Measurements from ENCODE around the gene CIP2A. TPM values are rescaled to one million over a fixed set of nuclear protein-coding genes. Genes with fewer than 3 reads are reported as not detected.

The CIP2A gene
- total RNA-seq, 2 experiments from 2014 or later: 50.1 to 50.9 TPM

DNA sequence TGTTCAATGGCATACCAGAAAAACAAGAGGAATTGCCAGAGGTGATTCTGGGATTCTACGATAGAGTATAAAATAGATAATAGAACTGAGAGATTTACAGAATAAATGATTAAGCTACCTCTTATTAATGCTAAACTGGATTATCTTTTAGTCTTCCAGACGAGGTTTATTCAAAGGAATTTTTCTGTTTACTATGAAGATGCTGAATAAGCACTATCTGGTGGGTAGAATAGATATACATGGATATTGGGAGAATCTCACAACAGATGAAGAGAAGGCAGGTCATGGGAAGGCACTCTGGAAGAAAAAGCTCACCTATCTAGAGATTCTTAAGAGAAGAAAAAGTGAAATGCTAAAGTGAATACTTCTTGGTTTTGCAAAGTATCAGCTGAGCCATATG lies 11.2 kb downstream of the CIP2A start:
- POLR2A ChIA-PET: no interaction called here
- CTCF ChIA-PET: no interaction called here

DNA sequence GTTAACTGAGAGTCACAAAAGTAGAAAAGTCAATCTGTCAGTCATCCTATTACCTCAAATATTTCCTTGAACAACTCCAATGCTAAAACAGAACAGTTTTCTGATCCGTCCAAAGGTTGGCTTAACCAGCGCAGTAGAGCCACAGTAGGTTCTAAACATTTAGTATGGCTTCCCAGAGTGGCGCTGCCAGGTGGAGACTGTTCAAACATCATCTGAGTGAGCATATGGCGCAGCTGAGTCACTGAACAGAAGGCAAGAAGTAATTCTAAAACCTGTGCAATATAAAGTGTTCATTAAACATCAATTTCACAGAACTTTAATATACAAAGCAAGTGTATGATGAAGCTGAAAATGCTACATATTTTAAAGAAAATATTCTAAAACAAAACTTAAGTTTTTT lies 19.9 kb downstream of the CIP2A start:
- ChIA-PET POLR2A (no interaction called here), CTCF (no interaction called here)

DNA sequence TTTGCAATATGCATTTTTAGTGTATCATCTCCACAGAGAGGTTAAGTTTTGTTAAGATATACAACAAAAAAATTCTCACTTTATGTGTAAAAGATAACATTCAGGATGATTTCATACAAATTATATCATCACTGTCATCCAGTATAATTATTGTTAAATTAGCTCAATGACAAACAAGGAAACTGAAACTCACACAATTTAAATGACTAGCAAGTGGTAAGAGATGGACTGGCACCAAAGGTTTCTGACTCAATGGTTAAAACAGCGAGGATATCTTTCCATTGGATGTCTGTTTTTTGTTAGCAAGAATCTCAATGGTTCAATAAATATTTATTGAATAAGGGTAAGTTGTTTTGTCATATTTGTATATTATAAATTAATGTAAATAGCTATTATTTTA lies 22.6 kb downstream of the CIP2A start:
- CTCF ChIA-PET: no interaction called here
- POLR2A ChIA-PET: no interaction called here

DNA sequence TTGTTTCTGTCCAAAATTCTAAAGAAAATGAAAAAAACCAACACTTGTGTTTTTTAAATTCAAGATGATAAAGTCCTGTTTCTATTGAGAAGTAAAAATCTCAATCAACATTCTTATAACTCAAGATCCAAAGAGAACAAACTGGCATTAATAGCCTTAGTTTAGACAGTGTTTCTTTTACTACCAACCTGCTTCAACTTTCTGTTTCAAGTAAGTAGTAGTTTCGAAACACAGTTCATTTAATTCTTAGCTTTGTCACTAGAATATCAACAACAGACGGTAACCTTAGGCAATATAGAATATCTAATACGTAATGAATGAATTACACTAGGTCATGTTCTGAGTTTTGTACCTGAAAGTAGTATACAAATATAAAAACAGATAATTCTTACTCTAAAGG lies 23.7 kb downstream of the CIP2A start:
- ChIA-PET CTCF (no interaction called here), POLR2A (no interaction called here)

DNA sequence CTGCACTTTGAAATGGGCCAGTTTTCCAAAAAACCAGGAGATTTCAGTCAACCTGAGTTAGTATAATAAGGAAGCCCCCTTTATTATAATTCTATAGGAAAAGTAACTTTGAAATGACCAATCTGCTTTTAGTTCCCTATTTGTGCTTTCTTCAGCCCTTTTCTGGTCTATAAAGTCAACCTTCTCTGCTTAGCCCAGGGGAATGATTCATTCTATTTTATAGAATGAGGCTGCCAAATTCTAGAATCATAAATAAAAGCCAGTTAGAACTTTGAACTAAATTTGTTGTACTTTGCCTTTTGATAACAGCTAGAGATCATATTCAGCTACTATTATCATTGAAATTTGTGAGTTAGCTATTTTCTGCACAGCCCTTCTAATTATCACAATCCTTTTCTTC lies 24.7 kb downstream of the CIP2A start:
- POLR2A ChIA-PET: no interaction called here
- CTCF ChIA-PET: no interaction called here

DNA sequence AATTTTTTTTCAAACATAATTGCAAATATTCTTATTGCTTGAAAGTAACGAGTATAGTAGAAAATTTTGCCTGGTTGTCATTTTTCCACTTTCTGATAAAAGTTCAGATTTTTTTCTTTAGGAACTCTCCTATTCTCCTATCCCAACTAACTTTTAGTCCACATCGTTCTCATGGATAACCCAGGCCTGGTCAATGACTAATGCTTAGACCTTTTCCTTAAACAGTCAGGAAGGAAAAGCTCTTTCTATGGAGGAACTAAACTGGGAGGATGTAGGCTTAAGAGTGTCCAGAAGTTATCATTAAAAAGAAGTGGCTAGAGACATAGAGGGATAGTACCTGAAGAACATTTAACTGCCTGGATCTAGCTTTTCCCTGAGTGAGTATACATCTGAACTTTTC lies 26.7 kb downstream of the CIP2A start:
- POLR2A ChIA-PET: no interaction called here
- CTCF ChIA-PET: no interaction called here

DNA sequence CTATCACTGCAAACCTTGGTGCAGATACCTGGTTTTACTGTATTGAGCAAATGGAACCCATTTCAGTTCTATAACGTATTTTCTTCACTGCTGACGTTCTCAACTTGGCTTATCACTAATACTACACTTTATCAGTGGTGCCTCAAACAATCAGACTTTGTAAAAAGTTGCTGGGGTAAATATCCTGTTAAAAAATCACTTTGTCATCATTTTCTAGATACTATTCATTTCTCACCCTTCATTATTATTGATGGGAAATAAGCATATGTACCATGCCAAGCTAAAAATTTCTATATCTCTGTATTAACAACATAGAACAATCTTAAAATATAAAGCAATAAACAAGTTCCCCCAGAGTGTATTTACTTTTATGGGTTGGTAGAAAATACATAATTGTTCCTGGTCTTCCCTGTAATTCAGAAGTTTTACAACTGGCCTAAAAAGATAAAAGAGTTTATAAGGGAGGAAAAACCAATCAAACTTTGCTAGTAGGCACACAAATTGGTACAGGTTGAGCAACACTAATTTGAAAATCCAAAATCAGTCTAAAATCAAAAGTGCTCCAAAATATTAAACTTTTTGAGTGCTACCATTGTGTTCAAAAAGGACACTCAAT lies 33.2 kb downstream of the CIP2A start:
- POLR2A ChIA-PET: no interaction called here
- CTCF ChIA-PET: no interaction called here

DNA sequence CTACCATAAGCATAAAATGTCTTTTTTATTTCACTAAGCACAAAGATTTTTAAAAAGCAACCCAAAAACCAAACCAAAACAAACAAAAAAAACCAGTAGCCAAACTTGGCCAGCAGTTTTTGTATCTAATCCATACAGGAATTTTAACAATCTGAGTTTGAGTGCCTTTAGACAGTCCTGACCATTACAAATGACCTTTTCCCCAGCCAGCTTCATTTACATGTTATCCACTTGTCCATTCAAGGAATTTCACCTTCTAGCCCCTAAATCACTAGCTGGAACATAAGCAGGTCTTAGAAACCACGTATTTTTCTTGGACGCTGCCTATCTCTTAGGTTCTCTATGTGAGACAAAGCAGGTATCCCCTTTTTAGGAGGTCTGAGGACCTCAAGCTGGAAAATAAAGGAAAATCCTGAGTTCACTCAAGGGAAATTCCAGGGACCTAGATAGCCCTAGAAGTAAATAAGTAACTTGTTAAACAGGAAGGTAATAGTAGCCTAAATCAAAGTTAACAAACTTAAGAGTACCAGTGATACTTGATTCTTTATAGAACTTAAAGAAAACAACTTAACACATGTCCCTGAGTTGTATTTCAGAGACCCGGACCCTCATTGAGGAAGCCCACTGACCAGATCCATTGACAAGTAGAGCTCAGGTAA lies 34.2 kb downstream of the CIP2A start:
- ChIA-PET POLR2A (no interaction called here), CTCF (interaction anchor here (1.4 kb wide), 1 partner anchor 360 kb away, joined by 3 read pairs; no protein-coding TSS in a partner anchor)

DNA sequence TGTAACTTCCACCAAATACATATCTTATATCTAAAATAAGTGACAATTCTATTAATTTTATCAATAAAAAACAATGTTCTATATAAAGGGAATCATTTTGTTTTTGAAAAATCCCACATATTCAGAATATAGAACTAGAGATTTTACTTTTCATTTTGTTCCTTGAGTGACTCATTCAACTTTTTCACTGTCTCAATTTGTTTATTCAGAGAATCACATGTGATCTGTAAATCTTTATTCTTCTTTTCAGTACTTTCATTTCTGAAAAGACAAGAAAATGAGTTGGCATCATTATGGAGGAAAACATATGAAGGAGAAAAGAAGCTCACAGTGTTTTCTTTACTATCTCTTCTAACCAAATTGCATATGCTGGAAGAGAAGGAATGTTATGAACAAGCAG lies 35.0 kb downstream of the CIP2A start:
- POLR2A ChIA-PET: no interaction called here

DNA sequence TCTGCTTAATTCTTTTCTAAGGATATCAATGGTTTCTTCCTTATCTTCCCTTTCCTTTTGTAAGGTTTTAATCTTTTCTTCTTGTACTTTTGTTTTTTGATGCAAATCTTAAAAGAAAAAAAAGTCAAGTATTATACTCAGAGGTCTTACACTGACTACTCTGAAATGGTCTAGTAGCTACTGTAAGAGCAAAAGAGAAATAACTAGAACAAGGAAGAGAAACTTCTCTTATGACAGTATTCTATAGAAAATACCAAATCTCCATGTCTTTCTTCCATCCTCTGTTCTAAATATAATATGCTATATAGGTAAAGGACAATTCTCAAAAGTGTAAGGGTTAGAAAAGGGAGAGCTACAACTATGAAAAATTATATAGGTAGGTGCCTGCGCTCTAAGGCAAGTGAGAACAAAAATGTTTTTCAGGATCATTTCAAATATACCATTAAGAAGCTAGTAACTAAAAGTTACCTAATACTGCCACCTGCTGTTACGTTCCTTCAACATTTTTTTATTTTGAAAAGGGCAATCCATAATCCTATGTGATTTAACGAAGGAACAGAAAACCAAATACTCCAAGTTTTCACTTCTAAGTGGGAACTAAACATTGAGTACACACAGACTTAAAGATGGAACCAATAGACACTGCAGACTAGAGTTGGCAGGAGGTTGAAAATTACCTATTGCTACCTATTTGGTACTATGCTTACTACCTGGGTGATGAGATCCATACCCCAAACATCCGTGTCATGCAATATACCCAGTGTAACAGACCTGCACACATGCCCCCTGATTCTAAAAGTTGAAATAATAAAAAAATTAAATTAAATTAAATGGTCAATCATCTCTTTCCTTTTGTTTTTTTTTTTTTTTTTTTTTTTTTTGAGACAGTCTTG lies 36.7 kb downstream of the CIP2A start:
- ChIA-PET POLR2A (interaction anchor here (0.7 kb wide), 1 partner anchor 427 kb away, joined by 6 read pairs; no protein-coding TSS in a partner anchor), CTCF (interaction anchor here (0.6 to 1.8 kb wide), 7 partner anchors 10 to 1798 kb away, joined by 3 to 4 read pairs (median 3); no protein-coding TSS in a partner anchor)

More for the DNA sequence above, 35.0 kb downstream of the CIP2A start:
- CTCF ChIA-PET: interaction anchor here (1.4 kb wide), 1 partner anchor 361 kb away, joined by 3 read pairs; no protein-coding TSS in a partner anchor

DNA sequence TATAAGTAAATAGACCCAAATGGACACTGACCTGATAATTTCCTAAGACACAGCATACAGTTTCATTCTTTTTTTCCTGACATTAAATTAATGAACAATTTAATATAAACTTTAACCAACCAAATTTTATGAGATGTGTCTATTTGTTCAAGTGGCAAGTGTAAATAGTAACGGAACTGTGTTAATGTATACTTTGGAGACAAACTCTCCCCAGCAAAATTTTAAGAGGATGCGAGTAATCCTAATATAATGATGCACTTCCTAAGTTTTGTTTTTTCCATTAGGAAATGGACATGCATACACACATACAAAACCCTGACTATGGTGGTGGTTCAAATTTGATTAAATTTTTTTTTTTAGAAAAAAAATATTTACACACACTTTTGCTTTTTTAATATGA lies 40.4 kb downstream of the CIP2A start:
- CTCF ChIA-PET: no interaction called here
- POLR2A ChIA-PET: no interaction called here

DNA sequence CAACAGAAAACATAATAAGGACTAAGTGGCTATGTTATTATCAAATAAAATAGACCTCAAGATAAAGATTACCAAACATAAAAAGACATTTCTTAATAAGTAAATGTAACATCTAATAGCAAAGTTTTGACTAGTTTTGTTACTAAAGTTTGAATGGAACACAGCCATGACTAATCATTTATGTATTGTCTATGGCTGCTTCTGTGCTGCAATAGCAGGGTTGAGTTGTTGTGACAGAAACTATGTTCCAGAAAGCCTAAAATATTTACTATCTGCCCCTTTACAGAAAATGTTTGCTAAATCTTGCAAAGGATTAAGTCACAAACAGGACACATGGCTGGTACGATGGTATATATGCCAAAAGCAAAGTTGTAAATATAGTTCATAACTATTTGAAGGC lies 40.9 kb downstream of the CIP2A start:
- ChIA-PET CTCF (no interaction called here), POLR2A (no interaction called here)

DNA sequence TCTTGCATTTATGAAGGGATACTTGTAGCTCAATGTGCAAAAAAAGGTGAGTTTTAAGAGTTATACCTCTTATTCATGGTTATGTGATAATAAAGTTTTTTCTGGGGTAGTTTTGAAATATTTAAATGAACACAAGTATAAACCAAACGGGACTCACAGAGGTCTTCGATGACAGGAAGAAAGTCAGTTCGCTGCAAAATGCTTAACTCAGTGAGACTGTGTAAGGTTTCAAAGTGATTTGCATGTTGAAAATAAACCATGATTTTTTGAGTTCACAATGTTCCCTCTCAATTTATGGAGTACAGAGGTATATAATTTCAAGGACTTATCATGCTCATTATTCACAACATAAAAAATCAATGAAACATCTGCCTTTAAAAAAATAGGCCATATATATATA lies 42.5 kb downstream of the CIP2A start:
- POLR2A ChIA-PET: no interaction called here

DNA sequence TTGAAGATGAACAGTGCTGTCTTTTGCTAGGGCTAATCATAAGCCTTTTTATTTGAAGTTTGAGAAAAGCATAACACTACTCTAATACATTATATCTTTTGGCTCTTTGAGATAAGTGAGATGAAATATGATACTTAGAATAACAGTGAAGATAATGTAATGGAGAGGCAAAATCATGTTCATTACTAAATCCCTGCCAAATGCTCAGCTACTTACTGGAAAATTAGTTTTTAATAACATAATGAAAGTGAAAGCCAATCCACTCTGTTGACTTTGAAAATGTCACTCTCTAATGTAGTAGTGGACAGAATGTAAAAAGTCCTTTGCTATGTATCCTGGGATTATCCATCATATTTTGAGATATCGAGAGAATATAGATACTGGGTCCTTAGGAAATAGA lies 43.0 kb downstream of the CIP2A start:
- POLR2A ChIA-PET: no interaction called here
- CTCF ChIA-PET: no interaction called here

More for the DNA sequence above, 42.5 kb downstream of the CIP2A start:
- CTCF ChIA-PET: no interaction called here

DNA sequence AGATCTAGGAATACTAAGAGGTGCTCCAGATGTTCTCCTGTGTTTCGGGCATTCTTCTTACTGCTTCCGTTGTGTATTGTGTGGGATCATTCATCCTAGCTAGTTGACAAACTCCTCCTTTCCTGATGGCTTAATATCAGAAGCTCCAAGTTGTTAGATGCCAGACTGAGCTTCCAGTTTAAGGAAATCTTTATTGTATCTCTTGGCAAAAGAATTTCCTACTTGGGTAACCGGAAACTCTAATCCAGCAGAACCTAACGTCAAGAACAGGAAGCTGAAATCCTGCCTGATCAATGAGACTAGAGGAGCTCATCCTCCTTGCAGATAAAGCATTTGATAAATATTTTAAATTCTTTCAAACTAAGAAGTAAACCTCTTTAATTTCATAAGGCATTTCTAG lies 51.2 kb downstream of the CIP2A start:
- ChIA-PET POLR2A (no interaction called here), CTCF (no interaction called here)

DNA sequence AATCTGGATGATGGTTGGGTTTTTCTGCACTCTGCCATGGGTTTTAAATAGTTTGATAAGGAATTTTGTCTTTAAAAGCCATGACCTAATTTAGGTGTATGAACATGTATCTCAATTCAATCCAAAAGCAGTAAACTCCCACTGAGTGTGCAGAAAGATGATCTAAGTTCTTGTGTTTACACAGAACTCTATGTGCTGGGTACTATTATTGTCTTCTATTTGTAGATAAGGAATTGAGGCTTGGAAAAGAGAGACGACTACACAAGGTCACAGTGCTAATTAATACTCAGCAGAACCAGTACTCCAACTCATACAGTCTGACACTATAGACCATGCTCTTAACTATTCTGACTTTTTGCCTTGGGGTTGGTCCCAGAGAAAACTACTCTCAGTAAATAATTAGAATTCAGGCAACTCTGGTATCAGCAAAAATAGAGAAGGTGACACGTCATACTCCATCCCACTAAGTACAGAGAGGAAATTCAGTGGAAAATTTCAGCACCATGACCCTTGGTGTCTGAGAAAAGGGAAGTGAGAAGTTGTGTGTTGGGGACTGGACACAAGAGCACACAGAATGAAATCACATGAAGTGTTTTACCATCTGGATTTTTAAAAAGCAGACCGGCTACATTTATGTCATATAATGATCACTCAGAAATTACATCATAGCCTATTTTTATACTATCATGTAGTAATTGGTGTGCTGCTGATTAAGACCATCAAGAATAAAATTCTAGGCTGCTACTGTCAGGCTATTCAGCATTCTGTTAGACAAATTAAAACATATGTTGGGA lies 60.6 kb downstream of the CIP2A start:
- ChIA-PET CTCF (no interaction called here), POLR2A (no interaction called here)

DNA sequence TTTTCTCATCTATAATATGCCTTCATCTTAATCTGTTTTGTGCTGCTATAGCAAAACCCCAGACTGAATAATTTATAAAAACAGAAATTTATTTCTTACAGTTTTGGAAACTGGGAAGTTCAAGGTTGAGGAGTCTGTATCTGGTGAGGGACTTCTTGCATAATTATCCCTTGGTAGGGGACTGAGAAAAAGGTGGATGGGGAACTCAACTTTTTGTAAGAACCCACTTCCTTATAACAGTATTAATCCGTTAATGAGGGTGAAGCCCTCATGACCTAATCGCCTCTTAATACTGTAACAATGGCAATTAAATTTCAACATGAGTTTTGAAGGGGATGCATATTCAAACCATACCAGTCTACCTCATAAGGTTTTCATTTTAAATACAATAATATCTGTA lies 61.4 kb downstream of the CIP2A start:
- ChIA-PET POLR2A (no interaction called here), CTCF (no interaction called here)

DNA sequence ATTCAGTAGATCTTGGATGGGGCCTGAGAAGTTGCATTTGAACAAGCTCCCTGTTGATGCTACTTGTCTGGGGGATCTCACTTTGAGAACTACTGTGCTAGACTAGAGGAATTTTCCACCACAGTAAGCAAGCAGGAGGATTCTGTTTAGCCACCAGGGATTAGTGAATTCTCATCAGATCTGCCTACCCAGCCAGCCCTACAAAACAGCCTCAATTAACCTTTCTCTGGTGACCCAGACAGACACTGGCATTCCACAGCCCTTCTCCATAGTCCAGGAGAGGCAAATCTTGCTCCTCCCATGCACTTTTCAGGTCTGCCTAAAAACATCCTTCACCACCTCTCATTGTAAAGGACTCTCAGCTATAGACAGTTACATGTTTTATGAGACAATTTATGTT lies 62.1 kb downstream of the CIP2A start:
- ChIA-PET CTCF (no interaction called here), POLR2A (no interaction called here)

DNA sequence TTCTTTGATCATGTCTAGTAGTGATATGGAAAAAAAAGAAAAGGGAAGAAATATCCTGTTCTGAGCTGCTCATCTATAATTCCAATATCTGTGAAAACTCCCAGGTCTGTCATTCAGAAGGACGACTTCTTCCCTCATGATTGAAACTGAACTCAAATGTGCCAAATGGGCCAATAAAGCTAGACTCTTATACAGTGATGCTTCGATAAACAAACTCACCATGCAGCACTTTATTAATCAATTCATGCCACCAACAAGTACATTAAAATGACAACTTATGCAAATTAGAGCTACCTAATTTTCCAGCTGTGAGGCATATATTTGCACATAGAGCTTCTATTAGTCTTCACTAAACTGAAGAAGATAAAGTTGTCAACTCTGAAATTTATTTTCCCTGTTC lies 63.3 kb downstream of the CIP2A start:
- ChIA-PET CTCF (no interaction called here), POLR2A (no interaction called here)

DNA sequence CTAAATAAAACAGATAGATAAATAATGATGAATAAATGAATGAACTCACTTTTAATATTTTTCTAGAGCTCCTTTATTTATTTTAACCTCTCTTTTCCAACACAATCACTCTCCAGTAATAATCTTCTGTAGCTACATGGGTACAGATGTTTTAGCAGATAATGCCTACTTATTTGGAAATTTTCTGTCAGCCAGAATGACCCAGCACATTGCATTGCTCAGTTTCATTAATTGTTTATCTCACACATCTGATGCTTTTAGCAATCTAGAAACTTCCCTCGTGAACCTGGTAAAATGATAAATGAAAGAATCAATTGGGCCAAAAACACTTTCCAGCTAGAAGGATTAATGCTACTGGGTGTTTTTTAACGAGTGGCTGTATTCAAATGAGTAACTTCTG lies 64.0 kb downstream of the CIP2A start:
- CTCF ChIA-PET: no interaction called here
- POLR2A ChIA-PET: no interaction called here

Data from activated CD8-positive, alpha-beta memory T cell treated with anti-CD3 and anti-CD28 coated beads for 36 hours (primary cell).